H9 (cell line): Measurements from ENCODE around the gene KIAA0930. TPM values are rescaled to one million over a fixed set of nuclear protein-coding genes. Genes with fewer than 3 reads are reported as not detected.

Source experiments
- DNase-seq: peaks from one replicate; pipeline ENCODE4 v3.0.0-alpha.2; 2017
- H2AFZ ChIP-seq: one replicate; pipeline ENCODE4 v1.6.1; 2013; ENCODE audit warnings: mild to moderate bottlenecking, low read length, control low read depth, moderate library complexity
- H2AK5ac ChIP-seq: 2 replicates; pipeline ENCODE4 v1.6.1; 2013; ENCODE audit warnings: low read length, control low read depth, mixed read lengths; ENCODE audit not compliant: insufficient read length
- H2BK120ac ChIP-seq: one replicate; pipeline ENCODE4 v1.6.1; 2013; ENCODE audit warnings: low read depth, mild to moderate bottlenecking, low read length, control low read depth, inconsistent platforms; ENCODE audit not compliant: poor library complexity, severe bottlenecking
- H2BK12ac ChIP-seq: 2 replicates; pipeline ENCODE4 v1.6.1; 2013; ENCODE audit warnings: low read length, control low read depth, mixed read lengths, low read depth; ENCODE audit not compliant: insufficient read length
- H2BK15ac ChIP-seq: 2 replicates; pipeline ENCODE4 v1.6.1; 2013; ENCODE audit warnings: low read depth, low read length, control low read depth
- H2BK20ac ChIP-seq: one replicate; pipeline ENCODE4 v1.6.1; 2013; ENCODE audit warnings: low read depth, mild to moderate bottlenecking, low read length, control low read depth, inconsistent platforms; ENCODE audit not compliant: poor library complexity, severe bottlenecking
- H2BK5ac ChIP-seq: 2 replicates; pipeline ENCODE4 v1.6.1; 2013; ENCODE audit warnings: low read length, control low read depth, mixed read lengths; ENCODE audit not compliant: insufficient read length
- H3K14ac ChIP-seq: 2 replicates; pipeline ENCODE4 v1.6.1; 2013; ENCODE audit warnings: low read length, control low read depth; ENCODE audit not compliant: insufficient read depth
- H3K18ac ChIP-seq: 2 replicates; pipeline ENCODE4 v1.6.1; 2013; ENCODE audit warnings: low read depth, mild to moderate bottlenecking, mixed read lengths, low read length, control low read depth; ENCODE audit not compliant: insufficient read length
- H3K23ac ChIP-seq: 2 replicates; pipeline ENCODE4 v1.6.1; 2013; ENCODE audit warnings: low read length, control low read depth, mixed read lengths, low read depth; ENCODE audit not compliant: insufficient read length
- H3K23me2 ChIP-seq: 2 replicates; pipeline ENCODE4 v1.6.1; 2013; ENCODE audit warnings: low read depth, mild to moderate bottlenecking, mixed read lengths, low read length, control low read depth; ENCODE audit not compliant: insufficient read length, poor library complexity, severe bottlenecking
- H3K27ac ChIP-seq: 2 replicates; pipeline ENCODE4 v1.5.1; 2013; ENCODE audit warnings: low read length, control low read depth, mixed read lengths, low read depth; ENCODE audit not compliant: insufficient read length
- H3K27me3 ChIP-seq: 2 replicates; pipeline ENCODE4 v1.6.1; 2013; ENCODE audit warnings: low read length, control low read depth, inconsistent platforms; ENCODE audit not compliant: insufficient read depth
- H3K4ac ChIP-seq: 2 replicates; pipeline ENCODE4 v1.6.1; 2013; ENCODE audit warnings: low read depth, mild to moderate bottlenecking, control low read depth, inconsistent platforms, low read length, moderate library complexity
- H3K4me1 ChIP-seq: 2 replicates; pipeline ENCODE4 v1.6.1; 2013; ENCODE audit warnings: low read length, control low read depth, inconsistent platforms; ENCODE audit not compliant: insufficient read depth
- H3K4me2 ChIP-seq: 2 replicates; pipeline ENCODE4 v1.6.1; 2013; ENCODE audit warnings: low read length, control low read depth, mixed read lengths; ENCODE audit not compliant: insufficient read length, insufficient read depth
- H3K56ac ChIP-seq: 2 replicates; pipeline ENCODE4 v1.6.1; 2013; ENCODE audit warnings: low read depth, mild to moderate bottlenecking, mixed read lengths, low read length, control low read depth; ENCODE audit not compliant: insufficient read length
- H3K79me1 ChIP-seq: 2 replicates; pipeline ENCODE4 v1.6.1; 2013; ENCODE audit warnings: low read depth, mild to moderate bottlenecking, moderate library complexity, low read length, control low read depth, inconsistent platforms; ENCODE audit not compliant: insufficient read depth, poor library complexity, severe bottlenecking
- H3K79me2 ChIP-seq: 2 replicates; pipeline ENCODE4 v1.6.1; 2013; ENCODE audit warnings: low read length, control low read depth, inconsistent platforms; ENCODE audit not compliant: insufficient read depth
- H3K9ac ChIP-seq: 2 replicates; pipeline ENCODE4 v1.6.1; 2013; ENCODE audit warnings: low read length, control low read depth, mixed read lengths; ENCODE audit not compliant: insufficient read length; ENCODE audit errors: extremely low read depth
- H3K9me3 ChIP-seq: one replicate; pipeline ENCODE4 v1.6.1; 2013; ENCODE audit warnings: low read depth, low read length, inconsistent platforms; ENCODE audit not compliant: control insufficient read depth
- H3T11ph ChIP-seq: one replicate; pipeline ENCODE4 v1.6.1; 2013; ENCODE audit warnings: mild to moderate bottlenecking, low read length, control low read depth, inconsistent platforms
- H4K20me1 ChIP-seq: one replicate; pipeline ENCODE4 v1.6.1; 2013; ENCODE audit not compliant: control insufficient read depth, insufficient read length, insufficient read depth
- H4K5ac ChIP-seq: 2 replicates; pipeline ENCODE4 v1.6.1; 2013; ENCODE audit warnings: low read depth, mild to moderate bottlenecking, mixed read lengths, low read length, control low read depth; ENCODE audit not compliant: insufficient read length
- H4K8ac ChIP-seq: replicated peaks from 2 replicates; pipeline ENCODE4 v1.6.1; 2013; ENCODE audit warnings: low read length, control low read depth, mixed read lengths, low read depth; ENCODE audit not compliant: insufficient read length
- H4K91ac ChIP-seq: 2 replicates; pipeline ENCODE4 v1.6.1; 2013; ENCODE audit warnings: low read depth, mild to moderate bottlenecking, moderate library complexity, mixed read lengths, low read length, control low read depth; ENCODE audit not compliant: insufficient read length
- H3K27ac Mint-ChIP-seq, 3 experiments: 2 replicates in 2 of 3; 3 replicates in 1 of 3; pipeline ENCODE4 v1.8.0; 2020 to 2021; ENCODE audit warnings: mixed read lengths in 3 of 3, mild to moderate bottlenecking in 1 of 3, moderate library complexity in 1 of 3
- H3K27me3 Mint-ChIP-seq: 2 replicates; pipeline ENCODE4 v1.8.0; 2021; ENCODE audit warnings: low read depth, mild to moderate bottlenecking, moderate library complexity, mixed read lengths
- H3K36me3 Mint-ChIP-seq, 3 experiments: 2 replicates in 2 of 3; 3 replicates in 1 of 3; pipeline ENCODE4 v1.8.0; 2020 to 2021; ENCODE audit warnings: low read depth in 3 of 3, mixed read lengths in 3 of 3; ENCODE audit not compliant: insufficient read depth in 1 of 3
- H3K4me1 Mint-ChIP-seq, 2 experiments: 2 replicates each; pipeline ENCODE4 v1.8.0; 2020; ENCODE audit warnings: mixed read lengths in 2 of 2
- H3K4me3 Mint-ChIP-seq, 2 experiments: 2 replicates in 1 of 2; 3 replicates in 1 of 2; pipeline ENCODE4 v1.8.0; 2020 to 2021; ENCODE audit warnings: mild to moderate bottlenecking in 2 of 2, mixed read lengths in 2 of 2, moderate library complexity in 1 of 2
- H3K9me3 Mint-ChIP-seq, 2 experiments: 2 replicates in 1 of 2; 3 replicates in 1 of 2; pipeline ENCODE4 v1.8.0; 2020; ENCODE audit warnings: mild to moderate bottlenecking in 2 of 2, mixed read lengths in 2 of 2, moderate library complexity in 1 of 2
- WGBS: extraction: QIAGEN DNeasy Blood & Tissue Kit; methylation state at CpG from one replicate; pipeline ENCODE4 v1.1.7; 2013; ENCODE audit warnings: missing lambda C conversion rate, low lambda C conversion rate, mixed read lengths; ENCODE audit not compliant: insufficient read length; ENCODE audit errors: extremely low coverage; 5-methylcytosine and 5-hydroxymethylcytosine counted together
- total RNA-seq: library from RNA; stranded (reverse); gene quantifications from 2 replicates; pipeline ENCODE4 v1.2.1, GENCODE V29; 2021
- TF ChIP-seq, protein P1 (sequence below): fragments of 200-600 bp; sonication (generic); conservative IDR thresholded peaks from 3 replicates; pipeline ENCODE4 v1.8.0; 2021; ENCODE audit warnings: antibody characterized with exemption, mild to moderate bottlenecking

KIAA0930 gene
- total RNA-seq, 1 experiment from 2014 or later: 46.2 TPM

DNA sequence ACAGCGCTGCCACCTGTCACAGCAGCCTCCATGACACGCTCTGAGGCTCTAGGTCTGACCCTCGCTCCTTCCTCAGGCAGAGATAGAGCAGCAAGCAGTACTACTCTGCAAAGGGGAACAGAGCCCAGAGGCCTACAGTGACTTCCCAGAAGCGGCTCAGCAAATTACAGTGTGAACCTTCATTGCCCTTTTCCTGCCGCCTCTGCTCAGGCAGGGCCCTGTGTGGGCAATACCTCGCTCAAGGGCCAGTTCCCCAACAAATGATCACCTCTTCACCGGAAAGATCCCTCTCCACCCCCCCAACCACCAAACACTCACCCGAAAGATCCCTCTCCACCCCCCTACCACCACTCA, 12.3 kb downstream of the KIAA0930 start:
- peak overlapping the region; percentile 83; the same call in 1 of the 2 replicates for H2BK15ac ChIP-seq
- no peaks in the 10 kb centered on the region for H3K9me3 Mint-ChIP-seq
- no peak overlapping the region for H2BK5ac ChIP-seq
- no peak overlapping the region for H3K27ac ChIP-seq
- TF ChIP-seq, protein P1, sequence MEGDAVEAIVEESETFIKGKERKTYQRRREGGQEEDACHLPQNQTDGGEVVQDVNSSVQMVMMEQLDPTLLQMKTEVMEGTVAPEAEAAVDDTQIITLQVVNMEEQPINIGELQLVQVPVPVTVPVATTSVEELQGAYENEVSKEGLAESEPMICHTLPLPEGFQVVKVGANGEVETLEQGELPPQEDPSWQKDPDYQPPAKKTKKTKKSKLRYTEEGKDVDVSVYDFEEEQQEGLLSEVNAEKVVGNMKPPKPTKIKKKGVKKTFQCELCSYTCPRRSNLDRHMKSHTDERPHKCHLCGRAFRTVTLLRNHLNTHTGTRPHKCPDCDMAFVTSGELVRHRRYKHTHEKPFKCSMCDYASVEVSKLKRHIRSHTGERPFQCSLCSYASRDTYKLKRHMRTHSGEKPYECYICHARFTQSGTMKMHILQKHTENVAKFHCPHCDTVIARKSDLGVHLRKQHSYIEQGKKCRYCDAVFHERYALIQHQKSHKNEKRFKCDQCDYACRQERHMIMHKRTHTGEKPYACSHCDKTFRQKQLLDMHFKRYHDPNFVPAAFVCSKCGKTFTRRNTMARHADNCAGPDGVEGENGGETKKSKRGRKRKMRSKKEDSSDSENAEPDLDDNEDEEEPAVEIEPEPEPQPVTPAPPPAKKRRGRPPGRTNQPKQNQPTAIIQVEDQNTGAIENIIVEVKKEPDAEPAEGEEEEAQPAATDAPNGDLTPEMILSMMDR: no peak
- no peak overlapping the region for H2BK120ac ChIP-seq
- H3K4me3 Mint-ChIP-seq: no peak overlapping the region
- H4K5ac ChIP-seq: no peak overlapping the region
- H3K79me2 ChIP-seq: no peaks in the 10 kb centered on the region; the same call in 1 of the 2 replicates
- H3K79me1 ChIP-seq: no peaks in the 10 kb centered on the region
- no peak overlapping the region for H3T11ph ChIP-seq
- no peak overlapping the region for H4K91ac ChIP-seq
- H3K27me3 Mint-ChIP-seq: peaks cover 2% of the 10 kb centered on the region
- H2BK12ac ChIP-seq: no peak overlapping the region
- H3K56ac ChIP-seq: no peak overlapping the region
- no peaks in the 10 kb centered on the region; a peak in 2 of 7 replicates for H3K36me3 Mint-ChIP-seq
- H3K18ac ChIP-seq: no peak overlapping the region
- no peak overlapping the region for H4K8ac ChIP-seq
- H4K20me1 ChIP-seq: no peaks in the 10 kb centered on the region
- WGBS: no CpG with 5 or more reads among the region's 8 CpGs
- H3K14ac ChIP-seq: peak overlapping the region; percentile 54
- no peak overlapping the region for H2AFZ ChIP-seq
- H3K9ac ChIP-seq: no peak overlapping the region
- no peak overlapping the region for H3K23ac ChIP-seq
- H2AK5ac ChIP-seq: no peak overlapping the region
- no peak overlapping the region for H3K27ac Mint-ChIP-seq
- peaks cover 32 to 49% of the 10 kb centered on the region in 2 experiments for H3K4me1 Mint-ChIP-seq
- H3K4ac ChIP-seq: no peak overlapping the region
- H3K9me3 ChIP-seq: no peaks in the 10 kb centered on the region
- no peaks in the 10 kb centered on the region for H3K27me3 ChIP-seq
- H2BK20ac ChIP-seq: no peak overlapping the region
- peak; percentile 23 for DNase-seq
- H3K4me2 ChIP-seq: no peak overlapping the region
- H3K4me1 ChIP-seq: no peaks in the 10 kb centered on the region
- no peaks in the 10 kb centered on the region for H3K23me2 ChIP-seq
